ENCODE data around the gene BLTP2.

Gene BLTP2

DNA sequence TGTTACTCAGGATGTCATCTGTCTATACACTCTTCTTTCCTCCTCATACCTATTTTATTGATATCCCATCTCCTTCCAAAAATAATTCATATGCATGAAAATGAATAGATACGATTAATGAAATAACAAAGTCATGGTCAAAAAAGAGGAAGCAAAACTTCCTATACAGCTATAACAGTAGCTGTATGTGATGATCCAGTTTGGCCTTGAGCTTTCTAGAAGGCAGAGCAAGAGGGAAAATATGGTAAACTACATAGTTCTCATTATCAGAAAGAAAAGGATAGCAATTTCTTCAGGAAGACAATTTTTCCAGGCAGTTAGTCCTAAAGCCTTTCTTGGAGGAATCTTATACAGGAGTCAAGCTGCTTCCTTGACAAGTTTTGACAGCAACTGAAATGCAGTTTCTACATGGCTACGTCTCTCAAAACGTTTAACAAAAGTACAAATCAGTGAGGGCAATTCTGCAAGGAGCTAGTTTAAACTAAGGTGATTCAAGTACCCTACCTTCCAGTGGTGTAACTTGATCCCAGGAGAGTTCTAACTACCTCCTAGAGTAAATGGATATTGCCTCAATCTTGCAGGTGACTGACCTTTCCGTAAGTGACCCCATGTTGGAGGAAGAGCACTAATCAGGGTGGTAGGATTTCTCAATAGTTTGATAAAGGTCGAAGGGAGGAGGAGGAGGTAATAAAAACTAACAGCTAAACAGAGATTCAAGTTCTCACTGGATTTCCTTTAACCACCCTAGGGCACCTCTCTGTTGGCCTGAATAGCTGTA lies 47.2 kb downstream of the BLTP2 start:
- no peak for DNase-seq

Measured in SIG-M5 (cell line).